ENCODE results near the gene ATXN7L2.

The ATXN7L2 gene

GRCh38 chr1:109488201-109488600 is 4.5 kb downstream of the ATXN7L2 start:
- ChIA-PET CTCF (interaction anchor here (0.6 to 36.3 kb wide), 5 partner anchors 11 to 287 kb away, joined by 3 to 1152 read pairs (median 72); partner anchors contain the start of genes AMIGO1 and GPR61), POLR2A (interaction anchor here (1.3 kb wide), 1 partner anchor 45 kb away, joined by 4 read pairs; no protein-coding TSS in a partner anchor)
- Histone ChIP-seq H3K4me1 (ENCODE audit: control insufficient read depth, insufficient read depth, low read length) (no peaks in the 10 kb centered on the region), H3K4me3 (ENCODE audit: low read depth, low read length) (no peak overlapping the region), H3K9me3 (ENCODE audit: control insufficient read depth, insufficient read depth, low read depth, low read length) (no peaks in the 10 kb centered on the region), H3K36me3 (ENCODE audit: control insufficient read depth in 2 of 2, insufficient read depth in 1 of 2, low read length in 2 of 2) (peaks cover 0 to 61% of the 10 kb centered on the region in 2 experiments; a peak in 1 of 3 replicates), H3K27ac (ENCODE audit: extremely low read depth, low read depth, low read length) (no peak overlapping the region)
- TF ChIP-seq SCRT2 (tag by site-specific recombination; IDR thresholded peaks at IDR 0.05) (0 out of 2 replicates have a peak, but pooled peaks have one; percentile 13), ZNF610 (tag by site-specific recombination; IDR thresholded peaks at IDR 0.05; ENCODE audit: borderline replicate concordance) (no peak), ZNF501 (tag by site-specific recombination; IDR thresholded peaks at IDR 0.05) (no peak), FEZF1 (tag by site-specific recombination; IDR thresholded peaks at IDR 0.05) (peak; percentile 23; the same call in 1 of the 2 replicates)

GRCh38 chr1:109488696-109489095 is 5.0 kb downstream of the ATXN7L2 start:
- CTCF ChIA-PET = interaction anchor here (0.6 to 36.3 kb wide), 4 partner anchors 11 to 287 kb away, joined by 3 to 1152 read pairs (median 188); partner anchors contain the start of genes AMIGO1 and GPR61
- TF ChIP-seq ZNF214 (tag by site-specific recombination; IDR thresholded peaks at IDR 0.05; ENCODE audit: borderline replicate concordance) (no peak), SCRT2 (tag by site-specific recombination; IDR thresholded peaks at IDR 0.05) (no peak), KLF1 (tag by site-specific recombination; IDR thresholded peaks at IDR 0.05) (no peak), ZNF433 (tag by site-specific recombination; IDR thresholded peaks at IDR 0.05; ENCODE audit: low read depth) (no peak), ZNF426 (tag by site-specific recombination; IDR thresholded peaks at IDR 0.05) (no peak)
- Histone ChIP-seq H3K36me3 (ENCODE audit: control insufficient read depth in 2 of 2, insufficient read depth in 1 of 2, low read length in 2 of 2) (peaks cover 0 to 61% of the 10 kb centered on the region in 2 experiments; a peak in 1 of 3 replicates), H3K4me3 (ENCODE audit: low read depth, low read length) (no peak overlapping the region), H3K27ac (ENCODE audit: extremely low read depth, low read depth, low read length) (no peak overlapping the region), H3K4me1 (ENCODE audit: control insufficient read depth, insufficient read depth, low read length) (no peaks in the 10 kb centered on the region), H3K9me3 (ENCODE audit: control insufficient read depth, insufficient read depth, low read depth, low read length) (no peaks in the 10 kb centered on the region)
- POLR2A ChIA-PET = interaction anchor here (1.3 kb wide), 1 partner anchor 44 kb away, joined by 4 read pairs; no protein-coding TSS in a partner anchor

GRCh38 chr1:109490029-109490933 is 6.6 kb downstream of the ATXN7L2 start:
- Histone ChIP-seq H3K4me3 (ENCODE audit: low read depth, low read length) (no peak overlapping the region), H3K4me1 (ENCODE audit: control insufficient read depth, insufficient read depth, low read length) (no peaks in the 10 kb centered on the region), H3K36me3 (ENCODE audit: control insufficient read depth in 2 of 2, insufficient read depth in 1 of 2, low read length in 2 of 2) (peaks cover 0 to 61% of the 10 kb centered on the region in 2 experiments; a peak in 1 of 3 replicates), H3K27ac (ENCODE audit: extremely low read depth, low read depth, low read length) (no peak overlapping the region), H3K9me3 (ENCODE audit: control insufficient read depth, insufficient read depth, low read depth, low read length) (no peaks in the 10 kb centered on the region)
- ChIA-PET CTCF (interaction anchor here (0.5 to 36.3 kb wide), 25 partner anchors 7 to 407 kb away, joined by 3 to 1152 read pairs (median 3); partner anchors contain the start of genes AMIGO1, ATXN7L2, GNAI3 and GPR61), POLR2A (interaction anchor here (1.5 kb wide), 1 partner anchor 42 kb away, joined by 7 read pairs; no protein-coding TSS in a partner anchor)
- TF ChIP-seq OSR2 (tag by site-specific recombination; IDR thresholded peaks at IDR 0.05) (no peak), ZNF175 (tag by site-specific recombination; IDR thresholded peaks at IDR 0.05) (no peak), GLIS2 (tag by site-specific recombination; IDR thresholded peaks at IDR 0.05) (peak; percentile 55; the same call in 1 of the 2 replicates), ZNF654 (tag by site-specific recombination; IDR thresholded peaks at IDR 0.05; ENCODE audit: low read depth) (peak; percentile 29), ZNF302 (tag by site-specific recombination; IDR thresholded peaks at IDR 0.05; ENCODE audit: low read depth) (no peak), PATZ1 (tag by site-specific recombination; IDR thresholded peaks at IDR 0.05) (peak; percentile 44; the same call in 1 of the 2 replicates), CTCF (tag by site-specific recombination; IDR thresholded peaks at IDR 0.05) (peak; percentile 78), ZNF660 (tag by site-specific recombination; IDR thresholded peaks at IDR 0.05) (0 out of 2 replicates have a peak, but pooled peaks have one; percentile 39)
